ENCODE data around the gene RNF20.

Gene RNF20

GRCh38 chr9:101564252-101564651 lies 30.6 kb downstream of the RNF20 start:
- TF ChIP-seq, protein P1, sequence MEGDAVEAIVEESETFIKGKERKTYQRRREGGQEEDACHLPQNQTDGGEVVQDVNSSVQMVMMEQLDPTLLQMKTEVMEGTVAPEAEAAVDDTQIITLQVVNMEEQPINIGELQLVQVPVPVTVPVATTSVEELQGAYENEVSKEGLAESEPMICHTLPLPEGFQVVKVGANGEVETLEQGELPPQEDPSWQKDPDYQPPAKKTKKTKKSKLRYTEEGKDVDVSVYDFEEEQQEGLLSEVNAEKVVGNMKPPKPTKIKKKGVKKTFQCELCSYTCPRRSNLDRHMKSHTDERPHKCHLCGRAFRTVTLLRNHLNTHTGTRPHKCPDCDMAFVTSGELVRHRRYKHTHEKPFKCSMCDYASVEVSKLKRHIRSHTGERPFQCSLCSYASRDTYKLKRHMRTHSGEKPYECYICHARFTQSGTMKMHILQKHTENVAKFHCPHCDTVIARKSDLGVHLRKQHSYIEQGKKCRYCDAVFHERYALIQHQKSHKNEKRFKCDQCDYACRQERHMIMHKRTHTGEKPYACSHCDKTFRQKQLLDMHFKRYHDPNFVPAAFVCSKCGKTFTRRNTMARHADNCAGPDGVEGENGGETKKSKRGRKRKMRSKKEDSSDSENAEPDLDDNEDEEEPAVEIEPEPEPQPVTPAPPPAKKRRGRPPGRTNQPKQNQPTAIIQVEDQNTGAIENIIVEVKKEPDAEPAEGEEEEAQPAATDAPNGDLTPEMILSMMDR (IDR thresholded peaks at IDR 0.05; ENCODE audit: borderline replicate concordance, extremely low read depth, low read length, poor library complexity, severe bottlenecking): no peak
- no peak for TF ChIP-seq EZH2 (IDR thresholded peaks at IDR 0.05; ENCODE audit: borderline replicate concordance, low read depth, low read length, severe bottlenecking)
- DNase-seq (no peak), ATAC-seq (ENCODE audit: insufficient read depth, low read depth) (no peak)
- Histone ChIP-seq H3K9me3 (ENCODE audit: insufficient read depth, low read length, severe bottlenecking) (no peaks in the 10 kb centered on the region), H3K4me3 (ENCODE audit: low read depth in 1 of 2, low read length in 2 of 2) (no peak overlapping the region), H2AFZ (ENCODE audit: low read depth, low read length) (no peak overlapping the region), H3K27ac (ENCODE audit: low read length) (no peak overlapping the region), H3K4me1 (ENCODE audit: insufficient read depth, low read length) (no peaks in the 10 kb centered on the region), H3K36me3 (ENCODE audit: insufficient read depth, low read length) (peaks cover 56% of the 10 kb centered on the region), H3K27me3 (ENCODE audit: insufficient read depth, low read length, poor library complexity) (no peaks in the 10 kb centered on the region), H4K20me1 (ENCODE audit: insufficient read depth, low read length) (no peaks in the 10 kb centered on the region), H3K9ac (ENCODE audit: low read depth, low read length) (no peak overlapping the region), H3K4me2 (ENCODE audit: insufficient read depth, low read length) (no peak overlapping the region), H3K79me2 (ENCODE audit: insufficient read depth, low read length) (no peaks in the 10 kb centered on the region)

- no peaks in the 10 kb centered on the region for H3K79me2 ChIP-seq (ENCODE audit: insufficient read depth, low read length)
- ATAC-seq (ENCODE audit: insufficient read depth, low read depth): 0 out of 3 replicates have a peak, but pooled peaks have one; percentile 39
- peak; percentile 7 for DNase-seq
These were observed 33.5 kb downstream of the RNF20 start for GRCh38 chr9:101566904-101567724.

DNA sequence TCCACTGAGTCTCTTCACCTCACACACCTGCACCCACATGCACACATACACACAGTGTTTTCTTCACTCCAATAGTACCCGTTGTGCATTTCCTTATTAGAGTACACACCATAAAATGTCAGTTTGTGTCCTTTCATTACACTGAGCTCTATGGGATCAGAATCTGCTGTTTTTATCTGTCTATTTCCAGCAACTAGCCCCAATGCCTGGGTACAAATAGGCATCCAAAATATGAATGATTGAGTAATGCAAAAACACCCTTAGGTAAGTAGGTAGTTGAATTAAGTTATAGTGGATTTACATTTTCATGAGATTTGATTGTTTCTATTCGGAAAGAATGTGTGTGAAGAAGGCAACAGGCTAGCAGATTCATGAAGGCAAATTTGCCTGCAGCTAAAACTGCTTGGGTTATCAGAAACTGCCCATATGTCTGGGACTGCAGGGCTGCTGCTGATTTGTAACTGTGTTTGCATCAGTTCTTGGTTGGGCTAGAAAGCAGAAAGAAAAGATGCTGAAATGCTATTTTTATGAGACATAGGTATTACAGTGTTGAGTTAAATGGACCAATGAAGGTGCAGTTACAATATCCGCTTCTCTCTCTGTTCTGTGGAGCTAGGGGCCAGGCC lies 34.2 kb downstream of the RNF20 start:
- Histone ChIP-seq H3K4me1 (ENCODE audit: insufficient read depth, low read length) (no peaks in the 10 kb centered on the region), H3K4me3 (ENCODE audit: low read depth in 1 of 2, low read length in 2 of 2) (no peak overlapping the region), H3K9me3 (ENCODE audit: insufficient read depth, low read length, severe bottlenecking) (no peaks in the 10 kb centered on the region), H3K79me2 (ENCODE audit: insufficient read depth, low read length) (no peaks in the 10 kb centered on the region), H3K9ac (ENCODE audit: low read depth, low read length) (no peak overlapping the region), H3K27me3 (ENCODE audit: insufficient read depth, low read length, poor library complexity) (no peaks in the 10 kb centered on the region), H3K4me2 (ENCODE audit: insufficient read depth, low read length) (no peak overlapping the region), H3K36me3 (ENCODE audit: insufficient read depth, low read length) (peaks cover 27% of the 10 kb centered on the region), H3K27ac (ENCODE audit: low read length) (no peak overlapping the region), H2AFZ (ENCODE audit: low read depth, low read length) (no peak overlapping the region), H4K20me1 (ENCODE audit: insufficient read depth, low read length) (no peaks in the 10 kb centered on the region)
- ATAC-seq (ENCODE audit: insufficient read depth, low read depth) (no peak), DNase-seq (no peak)
- TF ChIP-seq, protein P1 (IDR thresholded peaks at IDR 0.05; ENCODE audit: borderline replicate concordance, extremely low read depth, low read length, poor library complexity, severe bottlenecking): no peak
- no peak for TF ChIP-seq EZH2 (IDR thresholded peaks at IDR 0.05; ENCODE audit: borderline replicate concordance, low read depth, low read length, severe bottlenecking)

More at GRCh38 chr9:101566904-101567724, 33.5 kb downstream of the RNF20 start:
- H2AFZ ChIP-seq (ENCODE audit: low read depth, low read length): no peak overlapping the region
- no peaks in the 10 kb centered on the region for H3K9me3 ChIP-seq (ENCODE audit: insufficient read depth, low read length, severe bottlenecking)
- peaks cover 34% of the 10 kb centered on the region for H3K36me3 ChIP-seq (ENCODE audit: insufficient read depth, low read length)
- H3K9ac ChIP-seq (ENCODE audit: low read depth, low read length): no peak overlapping the region
- H3K27ac ChIP-seq (ENCODE audit: low read length): no peak overlapping the region
- H3K4me2 ChIP-seq (ENCODE audit: insufficient read depth, low read length): no peak overlapping the region
- H3K27me3 ChIP-seq (ENCODE audit: insufficient read depth, low read length, poor library complexity): no peaks in the 10 kb centered on the region
- no peak for TF ChIP-seq EZH2 (IDR thresholded peaks at IDR 0.05; ENCODE audit: borderline replicate concordance, low read depth, low read length, severe bottlenecking)
- TF ChIP-seq, protein P1 (IDR thresholded peaks at IDR 0.05; ENCODE audit: borderline replicate concordance, extremely low read depth, low read length, poor library complexity, severe bottlenecking): peak; percentile 53
- no peak overlapping the region for H3K4me3 ChIP-seq (ENCODE audit: low read depth in 1 of 2, low read length in 2 of 2)
- H3K4me1 ChIP-seq (ENCODE audit: insufficient read depth, low read length): no peaks in the 10 kb centered on the region
- no peaks in the 10 kb centered on the region for H4K20me1 ChIP-seq (ENCODE audit: insufficient read depth, low read length)

Data from DND-41 (cell line).